Right lobe of liver (tissue), 6 donors: ENCODE measurements around the gene NDFIP2. TPM values are rescaled to one million over a fixed set of nuclear protein-coding genes. Genes with fewer than 3 reads are reported as not detected.

Source experiments
- ATAC-seq, 4 donors: fragments of 200-7000 bp; cut with Tn5 transposase; one replicate each; pipeline ENCODE4 v1.9.1; 2020; ENCODE audit warnings: mild to moderate bottlenecking in 4 of 4, moderate library complexity in 4 of 4
- DNase-seq, 3 donors: peaks; one replicate each; pipeline ENCODE4 v3.0.0-alpha.2; 2020
- H3K27ac ChIP-seq, 3 donors: fragments of 200-600 bp; one replicate each; pipeline ENCODE4 v1.8.0; 2022
- H3K27me3 ChIP-seq, 2 donors: fragments of 200-600 bp; one replicate each; pipeline ENCODE4 v1.8.0; 2022
- H3K36me3 ChIP-seq, 4 donors: fragments of 200-600 bp; sonication (generic) in 1 of 4; one replicate each; pipeline versions ENCODE4 v1.5.1 to v1.8.0; 2017 to 2022; ENCODE audit warnings: control low read depth in 1 of 4
- H3K4me1 ChIP-seq, 4 donors: fragments of 200-600 bp; sonication (generic) in 1 of 4; one replicate each; pipeline versions ENCODE4 v1.5.1 to v1.8.0; 2017 to 2022; ENCODE audit warnings: control low read depth in 1 of 4
- H3K4me3 ChIP-seq, 3 donors: fragments of 200-600 bp; one replicate each; pipeline ENCODE4 v1.8.0; 2022
- H3K9me3 ChIP-seq, 4 donors: fragments of 200-600 bp; sonication (generic) in 1 of 4; one replicate each; pipeline versions ENCODE4 v1.5.1 to v1.8.0; 2017 to 2022; ENCODE audit warnings: control low read depth in 1 of 4
- POLR2A ChIP-seq: fragments of 450-650 bp; IDR thresholded peaks from one replicate; pipeline ENCODE4 v1.6.1; 2017; ENCODE audit warnings: antibody characterized with exemption, mild to moderate bottlenecking
- WGBS: methylation state at CpG from one replicate; pipeline ENCODE4 v1.1.6; 2018; ENCODE audit warnings: low coverage, low lambda C conversion rate; ENCODE audit not compliant: insufficient coverage; ENCODE audit errors: missing lambda C conversion rate; 5-methylcytosine and 5-hydroxymethylcytosine counted together
- intact Hi-C, 2 donors: fragments of 100-400 bp; cut with DNase I; formaldehyde crosslinking; loops; one replicate each; pipeline versions ENCODE4 v1.11.2 to v1.14.1; 2022
- total RNA-seq, 6 experiments: library from RNA; depleted of rRNA in 2 of 6; stranded (reverse); fragments of >200 nt in 2 of 6; fragmentation: NEBNext Ultra II Directional in 3 of 6; extraction: Animal tissue kit (Norgen Biotek cat#: 25700) in 3 of 6; gene quantifications; one replicate each; pipeline versions ENCODE4 v1.1.0 to v1.2.4, GENCODE V29; 2016 to 2023
- TF ChIP-seq, protein P1 (sequence below), 4 donors: fragments of 200-600 bp in 3 of 4; fragments of 450-650 bp in 1 of 4; IDR thresholded peaks; one replicate each; pipeline versions ENCODE4 v1.5.1 to v1.8.0; 2016 to 2022; ENCODE audit warnings: antibody characterized with exemption in 4 of 4, mild to moderate bottlenecking in 2 of 4
- donor health status: DM: no; HTN: yes; CAD: no.
- donor health status: DM: no; HTN: no; CAD: no.
- donor health status: DM: no; HTN: no; CAD: no.
- donor health status: DM: no; HTN: yes; CAD: no.
- donor health status: DM: no; HTN: yes; CAD: no.

The NDFIP2 gene
- total RNA-seq, 6 experiments from 2014 or later, result 20.3 to 32.7 (median 27.5) TPM

DNA sequence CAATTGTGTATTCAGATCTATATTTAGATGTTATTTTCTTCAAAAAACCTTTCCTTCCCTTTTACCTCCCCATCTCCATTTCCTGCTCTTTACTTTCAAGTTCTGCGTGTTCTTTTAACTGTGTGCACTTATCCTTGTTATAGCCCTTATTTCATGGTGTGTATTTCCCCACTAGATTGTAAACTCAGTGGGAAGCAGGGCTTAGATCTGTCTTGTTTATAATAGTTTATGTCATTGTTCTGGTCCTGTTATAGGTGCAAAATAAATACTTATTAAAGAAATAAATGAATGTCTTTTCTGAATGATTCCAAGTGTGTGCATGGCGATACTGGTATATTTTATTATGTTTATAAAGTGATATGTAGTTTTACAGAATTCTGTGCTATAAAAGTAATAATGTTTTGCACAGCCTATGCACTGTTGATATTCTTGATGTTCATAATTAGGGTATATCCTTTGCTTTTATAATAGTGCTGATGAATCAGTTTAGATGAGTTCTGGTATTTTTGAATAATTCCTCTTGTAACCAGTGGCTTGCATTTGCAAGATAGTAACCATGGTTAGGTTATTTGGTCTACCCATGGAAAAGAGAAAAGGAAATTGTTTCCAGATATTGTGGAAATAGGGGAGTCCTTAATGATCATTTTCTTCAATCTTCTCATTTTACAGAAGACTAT, 12.1 kb downstream of the NDFIP2 start:
- no peak for TF ChIP-seq POLR2A
- TF ChIP-seq, protein P1, sequence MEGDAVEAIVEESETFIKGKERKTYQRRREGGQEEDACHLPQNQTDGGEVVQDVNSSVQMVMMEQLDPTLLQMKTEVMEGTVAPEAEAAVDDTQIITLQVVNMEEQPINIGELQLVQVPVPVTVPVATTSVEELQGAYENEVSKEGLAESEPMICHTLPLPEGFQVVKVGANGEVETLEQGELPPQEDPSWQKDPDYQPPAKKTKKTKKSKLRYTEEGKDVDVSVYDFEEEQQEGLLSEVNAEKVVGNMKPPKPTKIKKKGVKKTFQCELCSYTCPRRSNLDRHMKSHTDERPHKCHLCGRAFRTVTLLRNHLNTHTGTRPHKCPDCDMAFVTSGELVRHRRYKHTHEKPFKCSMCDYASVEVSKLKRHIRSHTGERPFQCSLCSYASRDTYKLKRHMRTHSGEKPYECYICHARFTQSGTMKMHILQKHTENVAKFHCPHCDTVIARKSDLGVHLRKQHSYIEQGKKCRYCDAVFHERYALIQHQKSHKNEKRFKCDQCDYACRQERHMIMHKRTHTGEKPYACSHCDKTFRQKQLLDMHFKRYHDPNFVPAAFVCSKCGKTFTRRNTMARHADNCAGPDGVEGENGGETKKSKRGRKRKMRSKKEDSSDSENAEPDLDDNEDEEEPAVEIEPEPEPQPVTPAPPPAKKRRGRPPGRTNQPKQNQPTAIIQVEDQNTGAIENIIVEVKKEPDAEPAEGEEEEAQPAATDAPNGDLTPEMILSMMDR (IDR thresholded peaks at IDR 0.05), result no peak
- Histone ChIP-seq H3K27me3 (no peaks in the 10 kb centered on the region), H3K4me1 (peaks cover 0 to 8% (median 0%) of the 10 kb centered on the region in 4 donors), H3K4me3 (no peak overlapping the region), H3K9me3 (no peaks in the 10 kb centered on the region), H3K36me3 (no peaks in the 10 kb centered on the region), H3K27ac (no peak overlapping the region)
- intact Hi-C loops, result no loop called here
- no peak for ATAC-seq
- WGBS, result 88% methylated on average over 2 of the region's 2 CpGs
- DNase-seq, result no peak

GRCh38 chr13:79496188-79496587, 15.2 kb downstream of the NDFIP2 start:
- no peaks in the 10 kb centered on the region for H3K9me3 ChIP-seq
- intact Hi-C loops, result no loop called here
- no peaks in the 10 kb centered on the region for H3K36me3 ChIP-seq
- no peaks in the 10 kb centered on the region for H3K27me3 ChIP-seq
- peaks cover 0 to 4% (median 0%) of the 10 kb centered on the region in 4 donors for H3K4me1 ChIP-seq
- H3K4me3 ChIP-seq, result no peak overlapping the region
- TF ChIP-seq, protein P1 (IDR thresholded peaks at IDR 0.05), result no peak
- TF ChIP-seq POLR2A, result no peak
- no peak overlapping the region for H3K27ac ChIP-seq
- no peak for DNase-seq
- 39% methylated on average over 1 of the region's 1 CpG for WGBS
- ATAC-seq, result no peak

- H3K36me3 ChIP-seq, result no peaks in the 10 kb centered on the region
- H3K4me3 ChIP-seq, result no peak overlapping the region
- peaks cover 0 to 4% (median 0%) of the 10 kb centered on the region in 4 donors for H3K4me1 ChIP-seq
- no peak for TF ChIP-seq POLR2A
- TF ChIP-seq, protein P1 (IDR thresholded peaks at IDR 0.05), result no peak
- H3K27ac ChIP-seq, result no peak overlapping the region
- H3K9me3 ChIP-seq, result no peaks in the 10 kb centered on the region
- H3K27me3 ChIP-seq, result no peaks in the 10 kb centered on the region
- intact Hi-C loops, result no loop called here
- DNase-seq (no peak), ATAC-seq (no peak)
- WGBS, result 100% methylated on average over 1 of the region's 1 CpG
These were observed 16.1 kb downstream of the NDFIP2 start for GRCh38 chr13:79497064-79497463.

DNA sequence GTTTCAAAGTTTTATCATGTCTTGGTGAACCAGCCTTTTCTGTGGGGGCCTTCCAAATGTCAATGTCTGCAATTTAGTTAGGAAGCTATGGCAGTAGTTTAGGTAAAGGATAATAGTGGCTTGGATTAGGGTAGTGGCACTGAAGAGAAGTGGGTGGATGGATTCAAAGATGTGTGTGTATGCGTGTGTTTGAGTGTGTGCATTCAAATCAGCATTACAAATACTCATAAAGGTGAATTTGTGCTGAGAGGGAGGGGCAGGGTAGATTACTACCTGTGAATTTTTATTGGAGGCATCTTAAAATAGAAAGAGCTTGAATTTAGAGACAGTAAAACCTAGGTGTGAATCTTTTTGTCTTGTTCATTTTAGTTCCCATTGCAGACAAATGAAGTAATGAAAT, 16.9 kb downstream of the NDFIP2 start:
- H3K4me1 ChIP-seq, result peaks cover 0 to 12% (median 0%) of the 10 kb centered on the region in 4 donors
- H3K36me3 ChIP-seq, result no peaks in the 10 kb centered on the region
- no peak for ATAC-seq

More for the DNA sequence above, 16.9 kb downstream of the NDFIP2 start:
- no peaks in the 10 kb centered on the region for H3K27me3 ChIP-seq
- 100% methylated on average over 1 of the region's 1 CpG for WGBS
- no peak for DNase-seq
- intact Hi-C loops, result no loop called here
- H3K9me3 ChIP-seq, result no peaks in the 10 kb centered on the region
- H3K4me3 ChIP-seq, result no peak overlapping the region
- TF ChIP-seq POLR2A, result no peak
- TF ChIP-seq, protein P1 (IDR thresholded peaks at IDR 0.05), result no peak
- no peak overlapping the region for H3K27ac ChIP-seq
